Measurements from ENCODE around the gene TMEM134. TPM values are rescaled to one million over a fixed set of nuclear protein-coding genes. Genes with fewer than 3 reads are reported as not detected.

The TMEM134 gene
- polyA plus RNA-seq, 2 donors, result 154 to 160 TPM

DNA sequence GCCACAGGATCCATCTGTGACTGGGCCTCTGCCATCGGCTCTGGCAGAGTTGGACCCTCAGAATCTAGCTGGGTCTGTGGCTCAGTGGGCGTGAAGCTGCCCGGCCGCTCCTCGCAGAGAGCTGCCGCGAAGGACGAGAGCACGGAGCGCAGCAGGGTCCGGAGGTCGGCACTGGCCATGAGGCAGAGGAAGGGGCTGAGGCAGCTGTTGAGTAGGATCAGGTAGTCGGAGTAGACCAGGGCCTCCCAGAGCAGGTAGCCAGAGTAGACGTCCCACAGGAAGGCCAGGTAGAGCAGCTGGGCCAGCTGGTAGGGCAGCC lies 17.4 kb downstream of the TMEM134 start:
- Histone ChIP-seq H3K4me3 (ENCODE audit: low read depth in 1 of 2, low read length in 2 of 2) (no peak overlapping the region), H3K27me3 (ENCODE audit: control insufficient read depth in 1 of 2, insufficient read depth in 2 of 2, low read length in 2 of 2) (no peaks in the 10 kb centered on the region), H3K9me3 (ENCODE audit: control insufficient read depth in 2 of 2, insufficient read depth in 1 of 2, low read depth in 1 of 2, low read length in 1 of 2) (no peaks in the 10 kb centered on the region), H3K36me3 (ENCODE audit: control insufficient read depth in 2 of 2, insufficient read depth in 2 of 2, low read length in 1 of 2) (no peaks in the 10 kb centered on the region), H3K4me1 (ENCODE audit: control insufficient read depth in 2 of 2, insufficient read depth in 2 of 2, low read length in 1 of 2) (no peaks in the 10 kb centered on the region), H3K27ac (ENCODE audit: low read depth in 2 of 2, low read length in 1 of 2) (no peak overlapping the region)
- WGBS, 2 donors, result 89 to 93% methylated on average over 14 of the region's 14 CpGs

DNA sequence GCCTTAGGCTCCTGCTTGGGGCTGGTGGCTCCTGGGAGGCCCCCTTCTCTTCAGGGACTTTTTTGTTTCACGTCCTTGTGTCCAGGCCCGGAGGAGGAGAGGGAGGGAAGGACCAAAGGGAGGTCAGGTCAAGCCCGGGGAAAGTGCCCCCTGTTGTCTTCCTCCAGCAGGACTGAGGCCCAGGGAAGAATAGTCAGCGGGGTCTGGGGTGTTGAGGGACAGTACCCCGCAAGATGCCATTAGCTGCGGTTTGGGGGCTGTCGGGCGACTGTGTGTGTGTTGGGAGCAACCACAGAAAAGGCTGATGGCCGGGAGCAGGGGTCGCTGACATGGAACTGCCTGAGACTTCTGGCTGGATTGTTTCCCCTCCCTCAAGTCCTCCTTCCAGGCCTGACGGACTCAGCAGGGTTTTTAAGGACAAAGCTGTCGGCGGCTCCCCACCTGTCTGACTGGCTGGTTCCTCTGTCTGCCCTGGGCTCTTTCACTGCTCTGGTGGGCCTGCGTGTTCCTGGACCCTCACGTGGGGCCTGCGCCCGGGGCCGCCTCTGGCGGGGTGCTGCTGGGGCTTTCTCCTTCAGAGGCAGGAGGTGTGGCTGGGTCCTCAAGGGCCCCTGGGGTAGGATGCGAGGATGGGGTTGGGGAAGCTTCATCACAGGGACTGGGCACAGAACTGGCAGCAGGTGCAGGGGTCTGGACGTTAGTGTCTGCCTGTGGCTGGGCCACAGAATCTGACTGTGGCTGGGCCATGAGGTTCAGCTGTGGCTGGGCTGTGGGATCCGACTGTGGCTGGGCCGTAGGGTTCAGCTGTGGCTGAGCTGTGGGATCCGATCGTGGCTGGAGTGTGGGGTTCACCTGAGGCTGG lies 18.0 kb downstream of the TMEM134 start:
- WGBS, 2 donors, result 90 to 91% methylated on average over 25 of the region's 25 CpGs
- Histone ChIP-seq H3K27me3 (ENCODE audit: control insufficient read depth in 1 of 2, insufficient read depth in 2 of 2, low read length in 2 of 2) (no peaks in the 10 kb centered on the region), H3K9me3 (ENCODE audit: control insufficient read depth in 2 of 2, insufficient read depth in 1 of 2, low read depth in 1 of 2, low read length in 1 of 2) (no peaks in the 10 kb centered on the region), H3K27ac (ENCODE audit: low read depth in 2 of 2, low read length in 1 of 2) (no peak overlapping the region), H3K4me3 (ENCODE audit: low read depth in 1 of 2, low read length in 2 of 2) (no peak overlapping the region), H3K36me3 (ENCODE audit: control insufficient read depth in 2 of 2, insufficient read depth in 2 of 2, low read length in 1 of 2) (no peaks in the 10 kb centered on the region), H3K4me1 (ENCODE audit: control insufficient read depth in 2 of 2, insufficient read depth in 2 of 2, low read length in 1 of 2) (no peaks in the 10 kb centered on the region)

DNA sequence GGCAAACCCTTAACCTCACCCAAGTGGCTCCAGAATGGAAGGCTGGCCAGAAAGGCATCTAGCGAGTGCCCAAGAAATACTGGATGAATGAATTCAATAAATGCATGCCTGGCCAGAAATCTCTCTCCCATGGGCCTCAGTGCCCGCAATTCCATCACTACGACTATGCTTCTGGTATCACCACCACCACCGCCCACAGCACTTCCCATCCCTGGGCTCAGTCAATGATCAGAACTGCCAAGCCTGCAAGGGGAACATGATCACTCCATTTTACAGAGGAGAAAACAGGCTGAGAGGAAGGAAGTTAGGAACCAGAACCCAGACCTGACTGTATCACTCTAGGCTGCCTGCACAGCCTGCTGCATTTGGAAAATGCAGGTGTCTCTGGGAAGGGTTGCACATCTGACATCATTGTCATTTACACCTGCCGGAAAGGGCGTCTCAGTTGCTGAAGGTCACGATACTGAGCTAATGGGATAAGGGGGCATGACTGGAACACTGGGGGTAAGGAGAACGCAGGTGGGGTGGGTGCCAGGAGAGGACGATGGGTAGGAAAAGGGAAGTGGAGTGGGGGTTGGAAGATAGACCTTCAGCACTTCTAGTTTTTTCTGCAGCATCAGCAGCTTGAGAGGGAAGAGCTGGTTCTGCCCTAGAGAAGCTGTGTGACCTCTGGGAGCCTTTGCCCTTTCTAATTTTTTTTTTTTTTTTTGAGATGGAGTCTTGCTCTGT lies 19.8 kb downstream of the TMEM134 start:
- Histone ChIP-seq H3K9me3 (ENCODE audit: control insufficient read depth in 2 of 2, insufficient read depth in 1 of 2, low read depth in 1 of 2, low read length in 1 of 2) (no peaks in the 10 kb centered on the region), H3K36me3 (ENCODE audit: control insufficient read depth in 2 of 2, insufficient read depth in 2 of 2, low read length in 1 of 2) (no peaks in the 10 kb centered on the region), H3K27me3 (ENCODE audit: control insufficient read depth in 1 of 2, insufficient read depth in 2 of 2, low read length in 2 of 2) (no peaks in the 10 kb centered on the region), H3K4me1 (ENCODE audit: control insufficient read depth in 2 of 2, insufficient read depth in 2 of 2, low read length in 1 of 2) (peaks cover 0 to 2% of the 10 kb centered on the region in 2 donors), H3K27ac (ENCODE audit: low read depth in 2 of 2, low read length in 1 of 2) (no peak overlapping the region), H3K4me3 (ENCODE audit: low read depth in 1 of 2, low read length in 2 of 2) (no peak overlapping the region)
- WGBS, 2 donors, result 64 to 73% methylated on average over 9 of the region's 9 CpGs

DNA sequence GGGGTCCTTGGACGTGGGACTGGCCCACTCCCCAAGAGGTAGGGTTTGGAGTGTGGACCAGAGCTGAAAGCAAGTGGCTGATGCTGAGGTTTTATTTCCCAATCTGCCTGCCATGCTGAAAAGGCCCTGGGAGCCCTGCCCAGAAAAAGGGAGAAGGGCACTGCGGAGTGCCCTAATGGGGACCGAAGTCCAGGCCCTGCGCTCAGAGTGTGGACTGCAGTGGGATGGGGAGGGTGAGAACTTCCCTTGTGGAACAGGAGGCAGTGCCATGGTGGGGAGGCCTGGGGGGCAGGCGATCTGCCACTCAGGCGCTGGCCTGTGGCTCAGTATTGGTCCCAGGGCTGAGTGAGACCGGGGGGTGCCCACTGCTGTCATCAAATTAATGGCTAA lies 20.8 kb downstream of the TMEM134 start:
- H3K27ac ChIP-seq (ENCODE audit: low read depth in 2 of 2, low read length in 1 of 2), result no peak overlapping the region
- H3K36me3 ChIP-seq (ENCODE audit: control insufficient read depth in 2 of 2, insufficient read depth in 2 of 2, low read length in 1 of 2), result no peaks in the 10 kb centered on the region
- H3K4me3 ChIP-seq (ENCODE audit: low read depth in 1 of 2, low read length in 2 of 2), result no peak overlapping the region
- WGBS, 2 donors, result 88 to 94% methylated on average over 7 of the region's 7 CpGs
- H3K9me3 ChIP-seq (ENCODE audit: control insufficient read depth in 2 of 2, insufficient read depth in 1 of 2, low read depth in 1 of 2, low read length in 1 of 2), result no peaks in the 10 kb centered on the region
- peaks cover 0 to 2% of the 10 kb centered on the region in 2 donors for H3K4me1 ChIP-seq (ENCODE audit: control insufficient read depth in 2 of 2, insufficient read depth in 2 of 2, low read length in 1 of 2)
- H3K27me3 ChIP-seq (ENCODE audit: control insufficient read depth in 1 of 2, insufficient read depth in 2 of 2, low read length in 2 of 2), result no peaks in the 10 kb centered on the region

DNA sequence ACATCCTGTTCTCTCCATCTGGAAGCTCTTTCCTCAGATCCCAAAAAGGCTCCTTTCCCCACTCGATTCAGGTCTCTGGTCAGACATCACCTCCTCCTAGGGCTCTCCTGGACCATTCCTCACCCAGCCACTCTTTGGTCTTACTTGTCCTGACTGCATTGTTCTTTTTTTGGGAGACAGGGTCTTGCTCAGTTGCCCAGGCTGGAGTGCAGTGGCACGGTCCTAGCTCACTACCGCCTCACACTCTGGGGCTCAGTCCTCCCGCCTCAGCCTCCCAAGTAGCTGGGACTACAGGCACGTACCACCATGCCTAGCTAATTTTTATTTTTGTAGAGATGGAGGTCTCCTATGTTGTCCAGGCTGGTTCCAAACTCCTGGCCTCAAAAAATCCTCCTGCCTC lies 23.5 kb downstream of the TMEM134 start:
- H3K27ac ChIP-seq (ENCODE audit: low read depth in 2 of 2, low read length in 1 of 2), result no peak overlapping the region
- H3K27me3 ChIP-seq (ENCODE audit: control insufficient read depth in 1 of 2, insufficient read depth in 2 of 2, low read length in 2 of 2), result no peaks in the 10 kb centered on the region
- H3K36me3 ChIP-seq (ENCODE audit: control insufficient read depth in 2 of 2, insufficient read depth in 2 of 2, low read length in 1 of 2), result peaks cover 0 to 13% of the 10 kb centered on the region in 2 donors
- WGBS, 2 donors, result 83 to 87% methylated on average over 5 of the region's 5 CpGs
- H3K9me3 ChIP-seq (ENCODE audit: control insufficient read depth in 2 of 2, insufficient read depth in 1 of 2, low read depth in 1 of 2, low read length in 1 of 2), result no peaks in the 10 kb centered on the region
- H3K4me3 ChIP-seq (ENCODE audit: low read depth in 1 of 2, low read length in 2 of 2), result no peak overlapping the region
- H3K4me1 ChIP-seq (ENCODE audit: control insufficient read depth in 2 of 2, insufficient read depth in 2 of 2, low read length in 1 of 2), result peaks cover 4 to 14% of the 10 kb centered on the region in 2 donors

DNA sequence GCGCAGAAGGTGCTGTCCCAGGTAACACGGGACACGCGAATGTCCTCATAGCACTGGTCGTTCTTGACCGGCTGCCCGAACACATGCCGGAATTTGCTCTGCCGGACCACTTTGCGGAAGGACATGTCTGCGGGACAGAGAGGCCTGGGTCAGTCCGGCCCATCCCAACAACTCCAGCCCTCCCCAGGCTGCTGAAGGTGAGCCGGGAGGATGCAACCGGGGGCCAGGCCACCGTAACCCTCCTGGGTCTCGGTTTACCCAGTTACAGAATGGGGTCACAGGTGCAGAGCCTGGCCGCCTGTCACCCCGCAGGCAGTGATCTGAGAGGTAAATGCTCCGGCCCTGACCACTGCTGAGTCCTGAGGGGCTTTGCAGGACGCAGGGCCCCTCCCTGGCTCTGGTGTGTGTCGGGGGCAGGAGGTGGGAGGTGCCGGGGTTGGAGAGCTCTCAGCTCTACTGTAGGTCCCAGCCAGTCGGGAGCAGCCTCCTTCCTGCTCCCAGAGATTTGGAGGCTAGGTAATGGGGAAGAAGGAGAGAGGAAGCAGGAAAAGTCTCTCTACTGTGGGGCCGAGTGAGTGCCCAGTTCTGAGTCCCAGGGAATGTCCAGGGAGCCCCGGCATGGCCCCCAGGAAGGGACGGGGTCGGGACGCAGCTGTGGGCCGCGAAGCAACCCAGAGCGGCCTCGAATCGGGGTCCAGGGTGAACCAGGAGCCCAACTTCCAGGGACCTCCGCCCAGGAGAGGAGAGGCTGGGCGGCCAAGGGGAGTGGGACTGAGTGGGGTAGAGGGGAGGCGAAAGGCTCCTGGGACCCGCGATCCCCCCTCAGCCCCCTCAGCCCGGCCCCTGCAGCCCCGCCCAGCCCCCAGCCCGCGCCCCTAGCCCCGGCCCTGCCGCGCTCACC lies 26.3 kb downstream of the TMEM134 start:
- H3K4me3 ChIP-seq (ENCODE audit: low read depth in 1 of 2, low read length in 2 of 2), result peak overlapping the region; percentile 77 to 80
- no peaks in the 10 kb centered on the region for H3K9me3 ChIP-seq (ENCODE audit: control insufficient read depth in 2 of 2, insufficient read depth in 1 of 2, low read depth in 1 of 2, low read length in 1 of 2)
- H3K36me3 ChIP-seq (ENCODE audit: control insufficient read depth in 2 of 2, insufficient read depth in 2 of 2, low read length in 1 of 2), result peaks cover 0 to 35% of the 10 kb centered on the region in 2 donors
- 36 to 43% methylated on average over 35 to 45 of the region's 45 CpGs for whole genome bisulfite sequencing, 2 donors
- H3K27me3 ChIP-seq (ENCODE audit: control insufficient read depth in 1 of 2, insufficient read depth in 2 of 2, low read length in 2 of 2), result no peaks in the 10 kb centered on the region
- peaks cover 8 to 21% of the 10 kb centered on the region in 2 donors for H3K4me1 ChIP-seq (ENCODE audit: control insufficient read depth in 2 of 2, insufficient read depth in 2 of 2, low read length in 1 of 2)
- H3K27ac ChIP-seq (ENCODE audit: low read depth in 2 of 2, low read length in 1 of 2), result peak overlapping the region; percentile 90 to 92

DNA sequence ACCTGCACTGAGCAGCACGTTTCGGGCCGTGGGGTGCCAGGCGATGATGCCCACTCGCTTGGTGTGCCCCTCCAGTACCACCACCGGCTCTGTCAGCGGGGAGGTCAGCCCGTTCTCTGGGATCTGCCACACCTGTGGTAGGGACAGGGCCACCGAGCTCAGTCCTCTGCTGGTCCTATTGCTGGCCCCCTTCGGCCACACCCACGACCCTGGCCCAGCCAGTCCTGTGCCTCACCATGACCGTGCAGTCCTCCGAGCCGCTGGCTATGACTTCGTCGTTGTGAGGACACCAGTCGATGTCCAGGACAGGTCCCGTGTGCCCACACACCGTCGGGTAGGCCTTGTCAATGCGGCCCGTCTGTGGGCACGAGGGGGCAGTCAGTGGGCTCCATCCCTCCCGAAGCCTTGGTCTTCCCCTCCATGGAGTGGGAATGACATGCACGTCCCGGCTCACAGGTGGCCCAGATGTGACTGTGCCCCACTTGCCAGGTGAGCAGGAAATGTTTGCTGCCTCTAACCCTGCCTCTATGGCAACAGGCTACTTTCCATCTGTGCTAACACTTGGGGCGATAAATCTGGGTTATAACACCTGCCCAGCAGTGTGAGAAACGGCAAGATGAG lies 27.2 kb downstream of the TMEM134 start:
- peaks cover 8 to 21% of the 10 kb centered on the region in 2 donors for H3K4me1 ChIP-seq (ENCODE audit: control insufficient read depth in 2 of 2, insufficient read depth in 2 of 2, low read length in 1 of 2)
- no peak overlapping the region for H3K4me3 ChIP-seq (ENCODE audit: low read depth in 1 of 2, low read length in 2 of 2)
- H3K9me3 ChIP-seq (ENCODE audit: control insufficient read depth in 2 of 2, insufficient read depth in 1 of 2, low read depth in 1 of 2, low read length in 1 of 2), result no peaks in the 10 kb centered on the region
- peaks cover 0 to 39% of the 10 kb centered on the region in 2 donors for H3K36me3 ChIP-seq (ENCODE audit: control insufficient read depth in 2 of 2, insufficient read depth in 2 of 2, low read length in 1 of 2)
- no peaks in the 10 kb centered on the region for H3K27me3 ChIP-seq (ENCODE audit: control insufficient read depth in 1 of 2, insufficient read depth in 2 of 2, low read length in 2 of 2)
- peak overlapping the region in 1 of 2 donors; percentile 90 for H3K27ac ChIP-seq (ENCODE audit: low read depth in 2 of 2, low read length in 1 of 2)
- 80% methylated on average over 28 of the region's 28 CpGs for WGBS, 2 donors

DNA sequence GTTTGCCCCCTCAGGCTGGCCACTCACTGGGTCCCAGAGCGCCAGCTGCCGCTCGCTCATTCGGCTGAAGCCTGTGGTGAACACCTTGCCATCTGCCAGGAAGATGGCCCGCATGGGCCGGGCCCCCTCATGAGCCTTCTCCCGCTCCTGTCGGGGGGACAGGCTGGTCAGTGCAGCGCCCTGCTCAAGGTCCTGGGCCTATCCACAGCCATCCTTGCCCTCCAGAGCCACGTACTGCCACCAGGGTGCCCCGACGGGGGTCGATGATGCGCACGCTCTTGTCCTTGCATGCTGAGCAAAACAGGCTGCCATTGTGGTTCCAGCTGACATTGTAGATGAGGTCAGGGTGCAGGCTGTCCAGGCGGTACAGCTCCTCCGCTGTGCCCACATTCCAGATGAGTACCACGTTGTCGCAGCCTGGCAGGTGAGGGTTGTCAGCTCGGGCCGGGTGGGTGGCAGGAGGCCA lies 27.9 kb downstream of the TMEM134 start:
- Histone ChIP-seq H3K4me1 (ENCODE audit: control insufficient read depth in 2 of 2, insufficient read depth in 2 of 2, low read length in 1 of 2) (peaks cover 9 to 21% of the 10 kb centered on the region in 2 donors), H3K27ac (ENCODE audit: low read depth in 2 of 2, low read length in 1 of 2) (no peak overlapping the region), H3K4me3 (ENCODE audit: low read depth in 1 of 2, low read length in 2 of 2) (no peak overlapping the region), H3K36me3 (ENCODE audit: control insufficient read depth in 2 of 2, insufficient read depth in 2 of 2, low read length in 1 of 2) (peaks cover 1 to 43% of the 10 kb centered on the region in 2 donors), H3K9me3 (ENCODE audit: control insufficient read depth in 2 of 2, insufficient read depth in 1 of 2, low read depth in 1 of 2, low read length in 1 of 2) (no peaks in the 10 kb centered on the region), H3K27me3 (ENCODE audit: control insufficient read depth in 1 of 2, insufficient read depth in 2 of 2, low read length in 2 of 2) (no peaks in the 10 kb centered on the region)
- 83 to 88% methylated on average over 21 of the region's 21 CpGs for WGBS, 2 donors

Measured in esophagus (tissue), 2 donors.